ENCODE data around the gene SCAP. TPM values are rescaled to one million over a fixed set of nuclear protein-coding genes. Genes with fewer than 3 reads are reported as not detected.

SCAP gene
- polyA plus RNA-seq, 1 donor = 51.7 TPM

- DNase-seq = no peak
Measured at GRCh38 chr3:47430606-47431005, 45.1 kb downstream of the SCAP start.

DNA sequence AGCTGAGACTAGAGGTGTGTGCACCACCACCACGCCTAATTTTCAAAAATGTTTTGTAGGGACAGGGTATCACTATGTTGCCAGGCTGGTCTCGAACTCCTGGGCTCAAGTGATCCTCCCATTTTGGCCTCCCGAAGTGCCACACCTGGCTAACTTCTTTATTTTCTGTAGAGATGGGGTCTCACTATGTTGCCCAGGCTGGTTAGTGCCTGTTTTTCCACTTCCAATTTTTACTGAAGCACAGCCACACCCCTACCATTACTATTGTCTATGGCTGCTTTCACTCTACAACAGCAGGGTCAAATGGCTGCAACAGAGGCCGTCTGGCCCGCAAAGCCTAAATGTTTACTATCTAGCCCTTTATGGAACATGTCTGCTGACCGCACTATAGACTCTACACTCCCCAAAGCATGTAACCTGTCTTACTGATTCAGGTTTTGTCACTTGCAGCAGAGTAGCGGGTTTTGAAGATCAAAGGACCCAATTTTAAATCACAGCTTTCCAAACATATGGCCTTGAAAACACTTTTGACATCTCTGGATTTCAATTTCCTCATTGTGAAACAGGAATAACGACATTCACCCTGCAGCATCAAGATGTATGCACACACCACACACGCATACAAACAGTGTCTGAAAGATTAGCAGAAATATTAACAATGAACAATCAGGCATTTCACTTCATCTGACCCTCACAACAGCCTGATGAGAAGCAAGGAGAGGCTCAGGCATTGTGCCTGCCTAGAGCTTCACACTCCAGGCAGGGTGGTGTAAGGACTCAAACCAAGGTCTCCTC lies 46.1 kb downstream of the SCAP start:
- DNase-seq = no peak

- no peak for DNase-seq
Measured at GRCh38 chr3:47428662-47429061, 47.1 kb downstream of the SCAP start.

DNA sequence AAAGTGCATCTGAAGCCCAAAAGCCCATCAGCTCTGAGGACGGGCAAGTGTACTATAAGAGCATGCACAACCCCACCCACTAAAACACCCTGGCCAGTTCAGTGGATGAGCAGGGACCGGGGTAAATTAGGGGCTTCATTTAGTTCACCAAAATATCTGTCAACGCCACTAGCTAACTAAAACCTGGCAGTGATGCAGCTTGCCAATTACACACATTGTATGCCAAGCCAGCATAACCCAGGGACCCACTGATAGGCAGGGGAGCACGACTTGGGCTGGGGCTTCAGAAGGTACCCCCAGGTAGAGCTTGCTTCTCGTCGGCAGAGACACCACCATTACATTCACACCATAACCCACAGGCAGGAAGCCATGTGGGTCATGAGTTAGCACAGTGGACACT lies 47.9 kb downstream of the SCAP start:
- no peak for DNase-seq

DNA sequence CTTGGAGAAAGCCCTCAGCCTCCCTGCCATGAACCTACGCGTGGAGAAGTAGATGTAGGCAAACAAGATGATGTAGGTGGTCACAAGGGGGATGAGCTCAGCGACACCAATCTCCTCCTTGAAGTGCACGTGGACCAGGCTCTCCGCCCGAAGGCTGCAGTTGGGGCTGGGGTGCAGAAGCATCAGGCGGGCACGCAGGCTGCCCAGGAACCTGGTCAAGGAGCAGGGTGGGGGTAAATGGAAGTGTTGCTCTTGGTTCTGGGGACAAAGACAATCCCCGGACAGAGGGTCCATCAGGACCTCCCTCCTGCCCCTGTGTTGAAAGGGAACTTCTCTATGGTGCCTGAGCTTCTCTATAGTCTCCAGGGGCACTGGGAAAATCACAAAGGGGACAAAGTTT lies 49.8 kb downstream of the SCAP start:
- no peak for DNase-seq

DNA sequence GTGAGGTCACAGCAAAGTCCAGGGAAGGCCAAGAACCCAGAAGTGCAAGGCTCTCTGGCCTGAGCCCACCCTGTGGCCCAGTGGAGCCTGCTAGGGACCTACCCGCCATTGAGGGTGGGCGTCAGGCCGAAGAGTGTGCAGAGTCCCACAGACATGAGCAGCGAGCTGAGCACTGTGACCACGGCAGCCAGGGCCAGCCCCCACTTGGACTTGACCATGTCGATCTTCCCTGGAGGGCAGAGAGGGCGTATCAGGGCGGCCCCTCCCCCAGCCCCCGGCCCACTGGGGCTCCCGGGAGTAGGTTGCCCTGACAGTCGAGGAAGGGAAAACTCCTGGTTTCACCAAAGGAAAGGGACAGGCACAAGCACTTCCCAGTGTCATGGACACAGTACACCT lies 50.4 kb downstream of the SCAP start:
- DNase-seq = no peak

DNA sequence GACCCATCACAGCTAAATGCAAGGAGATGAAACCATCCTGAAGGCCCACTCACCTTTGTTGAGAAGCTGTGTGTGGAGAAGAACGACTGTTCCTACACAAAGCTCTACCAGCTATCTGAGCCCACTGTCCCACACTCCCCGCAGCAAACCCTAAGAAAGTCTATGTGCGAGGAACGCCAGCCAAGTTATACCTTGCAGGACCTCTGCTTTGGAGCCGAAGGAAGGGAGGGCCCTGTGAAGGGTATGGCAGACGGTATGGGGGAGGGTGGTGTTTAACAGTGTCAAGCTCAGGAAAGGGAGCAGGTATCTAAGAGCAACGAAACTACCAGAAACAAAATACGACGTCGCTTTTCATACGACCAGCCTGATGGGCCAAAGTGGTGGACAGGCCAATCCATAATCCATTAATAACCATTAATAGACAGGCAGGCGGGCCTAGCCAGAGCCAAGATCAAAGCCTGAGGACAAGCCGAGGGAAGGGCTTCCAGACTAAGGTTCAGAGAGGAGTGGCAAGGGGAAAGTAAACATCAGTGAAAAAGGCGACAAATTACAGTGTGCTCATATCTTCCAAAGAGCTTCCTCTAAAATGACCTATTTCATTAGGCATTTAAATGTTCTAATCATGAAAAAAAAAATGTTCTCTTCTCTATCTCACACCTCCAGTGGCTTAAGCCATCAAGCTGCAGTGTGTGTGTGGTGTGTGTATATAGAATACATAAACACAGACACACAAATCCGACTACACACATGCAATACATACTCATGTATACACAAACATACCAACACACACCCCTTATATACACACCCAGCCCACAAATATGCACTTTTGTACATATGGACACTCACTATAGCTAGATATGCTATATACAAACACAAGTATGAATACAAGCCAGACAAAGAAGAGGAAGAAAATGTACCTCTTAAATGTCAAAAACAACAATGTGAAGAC lies 51.0 kb downstream of the SCAP start:
- no peak for DNase-seq

- no peak for DNase-seq
Measured at GRCh38 chr3:47423548-47424145, 52.1 kb downstream of the SCAP start.

- no peak for DNase-seq
Measured at GRCh38 chr3:47422743-47423142, 53.0 kb downstream of the SCAP start.

DNA sequence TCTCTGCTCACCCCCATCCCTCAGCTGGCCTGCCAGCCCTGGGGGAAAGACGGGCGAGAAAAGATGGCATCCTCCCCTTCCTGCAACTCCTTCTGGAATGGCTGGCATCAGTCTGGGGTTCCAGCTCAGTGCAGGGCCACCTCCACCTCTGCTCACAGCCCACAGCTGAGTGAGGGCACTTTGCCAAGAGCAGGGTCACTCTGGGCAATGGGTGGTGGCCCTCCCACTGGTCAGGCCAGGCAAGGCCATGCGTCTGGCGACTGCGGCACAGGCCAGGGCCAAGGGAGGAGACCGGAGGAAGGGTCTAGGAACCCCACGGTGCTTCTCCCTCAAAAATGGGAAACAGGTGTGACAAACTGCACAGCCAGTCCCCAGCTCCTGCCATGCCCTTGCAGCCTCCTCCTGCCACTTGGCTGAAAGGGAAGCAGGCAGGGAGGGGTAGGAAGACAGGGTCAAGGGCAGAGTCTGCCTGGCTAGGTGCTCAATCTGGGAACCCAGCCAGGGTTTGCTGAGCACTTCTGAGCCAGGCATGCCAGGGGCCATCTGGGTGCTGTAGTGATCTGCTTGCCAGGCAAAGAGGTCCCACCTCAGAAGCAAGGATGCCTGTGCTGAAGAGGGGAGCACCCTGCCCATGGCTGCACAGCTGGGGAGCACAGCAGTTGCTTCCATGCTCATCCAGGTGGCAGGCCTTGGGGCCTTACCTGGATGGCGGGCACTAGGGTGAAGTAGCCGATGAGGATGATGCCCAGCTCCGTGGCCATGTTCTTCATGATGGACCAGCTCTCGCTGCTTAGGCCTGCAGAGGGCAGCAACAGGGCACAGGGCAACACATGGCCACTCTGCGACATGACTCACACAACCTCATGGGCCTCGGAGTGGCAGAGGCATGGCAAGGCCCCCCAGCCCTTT lies 53.7 kb downstream of the SCAP start:
- no peak for DNase-seq

GRCh38 chr3:47420511-47421484 lies 54.9 kb downstream of the SCAP start:
- peak; percentile 82 for DNase-seq

- DNase-seq = no peak
Measured at GRCh38 chr3:47420044-47420430, 55.7 kb downstream of the SCAP start.

DNA sequence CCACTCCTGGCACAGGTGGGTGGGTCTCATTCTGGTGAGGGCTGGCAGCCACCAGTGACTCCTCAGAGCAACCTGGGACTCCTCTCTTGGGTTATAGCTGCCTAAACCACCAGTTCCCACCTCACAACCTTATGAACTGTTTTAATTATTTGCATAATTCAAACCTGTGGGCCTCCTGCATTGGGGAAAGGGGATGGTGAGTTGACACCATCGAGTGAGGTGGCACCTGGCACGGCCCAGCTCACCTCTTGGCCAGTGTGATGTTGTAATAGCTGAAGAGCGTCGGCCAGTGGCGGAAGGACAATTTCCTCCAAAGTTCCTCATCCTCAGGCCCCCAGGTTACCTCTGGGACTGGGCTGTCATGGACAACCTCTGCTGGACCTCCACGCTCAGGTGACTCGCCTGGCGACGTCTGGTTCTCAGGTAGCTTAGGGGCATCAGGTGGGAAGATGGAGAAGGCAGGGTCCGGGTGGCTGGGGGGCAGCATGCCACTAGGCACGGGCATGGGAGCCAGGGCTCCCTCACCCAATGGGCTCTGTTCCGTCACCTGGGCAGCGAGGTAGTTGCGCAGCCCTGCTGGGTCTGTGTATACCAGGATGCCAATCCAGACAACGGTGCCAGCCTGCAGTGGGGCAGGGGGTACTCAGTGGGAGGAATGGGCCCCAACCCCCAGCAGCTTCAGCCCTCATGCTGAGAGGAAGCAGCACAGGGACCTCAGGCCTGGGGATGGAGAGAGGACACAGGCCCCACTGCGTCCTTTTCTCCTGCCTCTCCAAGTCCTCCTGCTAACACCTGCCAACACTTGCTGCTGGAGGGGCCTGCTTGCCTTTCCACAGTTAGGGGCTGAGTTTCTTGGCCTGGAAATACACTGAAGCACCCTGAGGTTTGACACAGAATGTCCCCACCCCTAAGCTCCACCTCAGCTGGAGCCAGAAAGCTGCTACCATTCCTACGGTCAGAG lies 56.4 kb downstream of the SCAP start:
- DNase-seq = no peak

GRCh38 chr3:47418167-47419082 lies 57.3 kb downstream of the SCAP start:
- DNase-seq = no peak

GRCh38 chr3:47416041-47416440 lies 59.7 kb downstream of the SCAP start:
- no peak for DNase-seq

DNA sequence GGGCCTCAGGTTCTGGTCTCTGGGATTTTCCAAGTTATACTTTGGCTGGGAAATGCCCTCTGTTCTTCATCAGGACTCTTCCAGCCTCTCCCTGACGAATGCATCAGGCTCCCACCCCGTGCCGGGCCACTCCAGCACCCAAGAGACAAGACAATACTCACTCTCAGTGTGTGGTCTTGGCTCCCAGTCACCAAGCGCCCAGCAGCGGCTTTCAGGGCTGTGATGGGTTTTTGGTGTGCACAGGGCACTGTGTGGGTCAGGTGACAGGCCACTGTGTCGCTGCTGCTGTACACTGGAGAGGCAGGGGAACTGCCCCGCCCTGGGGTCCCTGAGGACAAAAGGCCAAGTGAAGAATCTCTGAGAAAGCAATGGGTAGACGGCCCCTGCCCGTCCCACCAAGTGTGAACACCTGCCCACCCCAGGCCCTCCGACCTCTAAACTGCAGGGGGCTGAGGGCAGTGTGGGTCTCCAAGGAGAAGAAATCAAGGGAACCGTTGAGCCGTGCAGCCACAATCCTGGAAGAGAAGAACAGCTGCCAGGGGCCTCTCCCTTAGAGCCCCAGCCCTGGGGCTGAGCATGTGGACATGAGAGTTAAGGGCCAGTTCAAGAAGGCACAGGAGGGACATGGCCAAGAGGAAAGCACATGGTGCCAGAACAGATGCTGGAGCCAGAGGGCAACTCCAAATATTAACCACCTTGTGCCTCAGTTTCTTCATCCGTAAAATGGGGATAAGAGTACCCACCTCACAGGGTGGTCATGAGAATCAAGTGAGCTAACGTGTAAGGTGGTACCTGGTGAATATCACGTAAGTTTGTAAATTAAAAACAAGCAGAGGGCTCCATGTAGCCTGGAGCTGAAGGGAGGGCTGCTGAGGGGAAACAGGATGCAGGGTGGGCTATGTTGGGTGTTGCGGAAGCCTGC lies 60.8 kb downstream of the SCAP start:
- no peak for DNase-seq

GRCh38 chr3:47414161-47414564 lies 61.6 kb downstream of the SCAP start:
- DNase-seq = no peak

Data from hindlimb muscle (tissue), 1 donor.